Thyroid gland (tissue), 4 donors: ENCODE results near the gene PPP2R5B.

Experiments
- CTCF ChIP-seq, 6 experiments: fragments of 200-600 bp in 3 of 6; fragments of 450-650 bp in 3 of 6; sonication (generic) in 3 of 6; IDR thresholded peaks; one replicate each; pipeline ENCODE4 v1.5.1; 2016 to 2019; ENCODE audit warnings: antibody characterized with exemption in 6 of 6, mild to moderate bottlenecking in 2 of 6, inconsistent platforms in 1 of 6, moderate library complexity in 1 of 6
- POLR2A ChIP-seq, 2 donors: fragments of 450-650 bp; IDR thresholded peaks; one replicate each; pipeline ENCODE4 v1.6.1; 2017; ENCODE audit warnings: antibody characterized with exemption in 2 of 2, mild to moderate bottlenecking in 2 of 2, moderate library complexity in 1 of 2

GRCh38 chr11:64954201-64954600, 29.7 kb downstream of the PPP2R5B start:
- TF ChIP-seq CTCF (IDR thresholded peaks at IDR 0.05) (no peak), POLR2A (IDR thresholded peaks at IDR 0.05) (no peak)
